Neutrophil (primary cell): ENCODE results near the gene EMX1.

Experiments
- H3K27ac ChIP-seq: fragments of 200-600 bp; sonication (generic); 2 replicates; pipeline ENCODE4 v1.5.1; 2016; ENCODE audit warnings: mild to moderate bottlenecking, moderate library complexity
- H3K27me3 ChIP-seq: fragments of 200-600 bp; sonication (generic); 2 replicates; pipeline ENCODE4 v1.6.0; 2016; ENCODE audit warnings: mild to moderate bottlenecking
- H3K36me3 ChIP-seq: fragments of 200-600 bp; sonication (generic); 2 replicates; pipeline ENCODE4 v1.5.1; 2017
- H3K4me1 ChIP-seq, 2 experiments: fragments of 200-600 bp in 1 of 2; sonication (generic) in 1 of 2; 1 replicate in 1 of 2; 2 replicates in 1 of 2; pipeline versions ENCODE4 v1.5.1 to v1.6.1; 2013 to 2016; ENCODE audit warnings: low read depth in 1 of 2, low read length in 1 of 2, mild to moderate bottlenecking in 1 of 2, moderate library complexity in 1 of 2; ENCODE audit not compliant: control insufficient read depth in 1 of 2, insufficient read depth in 1 of 2
- H3K4me3 ChIP-seq, 2 experiments: fragments of 200-600 bp in 1 of 2; sonication (generic) in 1 of 2; 1 replicate in 1 of 2; 2 replicates in 1 of 2; pipeline ENCODE4 v1.5.1; 2013 to 2016; ENCODE audit warnings: low read depth in 1 of 2, low read length in 1 of 2, mild to moderate bottlenecking in 1 of 2, moderate library complexity in 1 of 2
- H3K9me3 ChIP-seq: fragments of 200-600 bp; sonication (generic); 2 replicates; pipeline ENCODE4 v1.5.1; 2016
- CTCF ChIP-seq: fragments of 200-600 bp; sonication (generic); IDR thresholded peaks from 2 replicates; pipeline ENCODE4 v1.5.1; 2016; ENCODE audit warnings: antibody characterized with exemption

EMX1 gene

GRCh38 chr2:72938455-72938854, 21.1 kb downstream of the EMX1 start:
- Histone ChIP-seq H3K36me3 (peaks cover 46% of the 10 kb centered on the region), H3K4me3 (no peak overlapping the region), H3K4me1 (no peaks in the 10 kb centered on the region), H3K27ac (no peak overlapping the region), H3K9me3 (no peaks in the 10 kb centered on the region), H3K27me3 (peaks cover 14% of the 10 kb centered on the region)
- TF ChIP-seq CTCF = no peak

GRCh38 chr2:72940361-72940760, 23.0 kb downstream of the EMX1 start:
- Histone ChIP-seq H3K27me3 (no peaks in the 10 kb centered on the region), H3K9me3 (no peaks in the 10 kb centered on the region), H3K27ac (no peak overlapping the region), H3K36me3 (peaks cover 66% of the 10 kb centered on the region), H3K4me1 (no peaks in the 10 kb centered on the region), H3K4me3 (no peak overlapping the region)
- TF ChIP-seq CTCF = no peak

GRCh38 chr2:72940786-72941185, 23.5 kb downstream of the EMX1 start:
- no peaks in the 10 kb centered on the region for H3K9me3 ChIP-seq
- no peak for TF ChIP-seq CTCF
- H3K4me3 ChIP-seq = no peak overlapping the region
- H3K36me3 ChIP-seq = peaks cover 70% of the 10 kb centered on the region
- H3K4me1 ChIP-seq = no peaks in the 10 kb centered on the region
- no peaks in the 10 kb centered on the region for H3K27me3 ChIP-seq
- no peak overlapping the region for H3K27ac ChIP-seq

- no peak overlapping the region for H3K4me3 ChIP-seq
- H3K36me3 ChIP-seq = peaks cover 74% of the 10 kb centered on the region
- no peaks in the 10 kb centered on the region for H3K4me1 ChIP-seq
- no peak overlapping the region for H3K27ac ChIP-seq
- no peak for TF ChIP-seq CTCF
- no peaks in the 10 kb centered on the region for H3K27me3 ChIP-seq
- no peaks in the 10 kb centered on the region for H3K9me3 ChIP-seq
Observed at GRCh38 chr2:72942293-72942692, 25.0 kb downstream of the EMX1 start.

- Histone ChIP-seq H3K27ac (no peak overlapping the region), H3K9me3 (no peaks in the 10 kb centered on the region), H3K4me1 (no peaks in the 10 kb centered on the region), H3K36me3 (peaks cover 81% of the 10 kb centered on the region), H3K4me3 (no peak overlapping the region), H3K27me3 (no peaks in the 10 kb centered on the region)
- TF ChIP-seq CTCF = no peak
Observed at GRCh38 chr2:72942881-72943418, 25.6 kb downstream of the EMX1 start.
